Caco-2 (cell line): ENCODE data around the gene ZNF532. TPM values are rescaled to one million over a fixed set of nuclear protein-coding genes. Genes with fewer than 3 reads are reported as not detected.
A peak's percentile ranks its signal among the peaks of the same experiment; 100 is the strongest.

Experiments used
- BruUV-seq: library from RNA; stranded (reverse); fragments of 400-500 nt; replicated peaks from 2 replicates; lab custom pipeline; 2021; lab: Mats Ljungman, UMichigan
- CTCF ChIA-PET: fragments of 300-600 bp; sonication (Branson Sonifier 250); formaldehyde crosslinking; loops from one replicate; lab custom pipeline; 2022; ENCODE audit warnings: antibody characterized with exemption; lab: Charles Lee
- POLR2A ChIA-PET: fragments of 300-600 bp; sonication (Branson Sonifier 250); formaldehyde crosslinking; loops from one replicate; lab custom pipeline; 2022; ENCODE audit warnings: antibody characterized with exemption; lab: Charles Lee
- DNase-seq, 2 experiments: peaks; one replicate each; pipeline versions ENCODE4 v3.0.0 to v3.0.0-alpha.2; 2020 to 2022
- H3K27me3 ChIP-seq: replicated peaks from 2 replicates; pipeline ENCODE4 v1.6.0; 2011; ENCODE audit warnings: low read length; ENCODE audit not compliant: control insufficient read depth, insufficient read depth
- H3K36me3 ChIP-seq: 2 replicates; pipeline ENCODE4 v1.5.1; 2011; ENCODE audit warnings: low read length; ENCODE audit not compliant: control insufficient read depth, insufficient read depth
- H3K4me1 ChIP-seq: fragments of 250-450 bp; sonication (Bioruptor Pico); 2 replicates; pipeline ENCODE4 v1.5.1; 2020; ENCODE audit warnings: mild to moderate bottlenecking
- H3K4me3 ChIP-seq: 2 replicates; pipeline ENCODE4 v1.5.1; 2011; ENCODE audit warnings: low read depth, mild to moderate bottlenecking, control low read depth, low read length
- H3K9me3 ChIP-seq: fragments of 250-450 bp; sonication (Bioruptor Pico); 2 replicates; pipeline ENCODE4 v1.5.1; 2020; ENCODE audit warnings: mild to moderate bottlenecking, moderate library complexity
- H3K27ac Mint-ChIP-seq: one replicate; pipeline ENCODE4 v1.8.0; 2022; ENCODE audit warnings: mixed read lengths; ENCODE audit not compliant: unreplicated experiment
- H3K27me3 Mint-ChIP-seq: one replicate; pipeline ENCODE4 v1.8.0; 2022; ENCODE audit warnings: mixed read lengths; ENCODE audit not compliant: insufficient read depth, unreplicated experiment
- H3K36me3 Mint-ChIP-seq: one replicate; pipeline ENCODE4 v1.8.0; 2022; ENCODE audit warnings: mild to moderate bottlenecking, mixed read lengths; ENCODE audit not compliant: insufficient read depth, unreplicated experiment
- H3K4me1 Mint-ChIP-seq: one replicate; pipeline ENCODE4 v1.8.0; 2022; ENCODE audit warnings: low read depth, mixed read lengths; ENCODE audit not compliant: unreplicated experiment
- H3K4me3 Mint-ChIP-seq: one replicate; pipeline ENCODE4 v1.8.0; 2022; ENCODE audit warnings: mild to moderate bottlenecking, moderate library complexity, mixed read lengths; ENCODE audit not compliant: unreplicated experiment
- H3K9me3 Mint-ChIP-seq: one replicate; pipeline ENCODE4 v1.8.0; 2022; ENCODE audit warnings: mixed read lengths; ENCODE audit not compliant: unreplicated experiment
- intact Hi-C: fragments of 100-400 bp; cut with micrococcal nuclease; formaldehyde crosslinking; loops from one replicate; pipeline ENCODE4 v1.10.0; 2022; ENCODE audit not compliant: unreplicated experiment
- total RNA-seq: library from RNA; stranded (reverse); gene quantifications from 2 replicates; pipeline ENCODE4 v1.2.3, GENCODE V29; 2022
- TF ChIP-seq, protein P1 (sequence below), 2 experiments: fragments of 200-600 bp in 1 of 2; IDR thresholded peaks; 1 replicate in 1 of 2; 2 replicates in 1 of 2; pipeline versions ENCODE4 v1.5.1 to v1.8.0; 2011 to 2022; ENCODE audit warnings: antibody characterized with exemption in 1 of 2, control low read depth in 1 of 2, inconsistent platforms in 1 of 2, low read depth in 1 of 2, low read length in 1 of 2, mild to moderate bottlenecking in 1 of 2, moderate library complexity in 1 of 2; ENCODE audit not compliant: insufficient read depth in 1 of 2, severe bottlenecking in 1 of 2, unreplicated experiment in 1 of 2

The ZNF532 gene
- total RNA-seq, 1 experiment from 2014 or later = 32.7 TPM

DNA sequence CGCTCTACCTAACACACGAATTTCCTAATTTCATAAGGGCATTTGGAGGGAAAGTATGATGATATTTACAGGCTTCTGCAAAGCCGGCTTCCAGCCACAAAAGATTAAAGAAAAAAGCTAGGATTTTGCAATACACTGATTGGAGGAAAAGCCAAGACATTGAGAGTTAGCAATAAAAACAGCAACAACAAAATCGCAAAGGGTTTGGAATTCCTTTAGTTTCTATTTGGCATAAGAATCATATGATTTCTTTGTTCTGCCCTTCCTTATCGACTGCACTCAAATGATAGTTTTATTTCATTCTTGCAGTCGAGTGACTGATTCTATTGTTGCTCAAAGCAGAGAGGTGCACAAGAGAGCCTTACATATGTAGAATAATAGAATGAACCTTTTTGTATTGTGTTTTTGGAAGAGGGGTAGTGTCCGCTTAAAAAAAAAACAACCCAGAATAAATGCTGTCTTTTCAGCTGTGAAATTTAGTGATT, 3.9 kb upstream of the ZNF532 start:
- Histone ChIP-seq H3K4me3 (no peak overlapping the region), H3K4me1 (no peaks in the 10 kb centered on the region), H3K9me3 (no peaks in the 10 kb centered on the region), H3K27me3 (no peaks in the 10 kb centered on the region), H3K36me3 (no peaks in the 10 kb centered on the region)
- Mint-ChIP-seq H3K36me3 (peaks cover 5% of the 10 kb centered on the region), H3K4me3 (no peak overlapping the region), H3K27ac (no peak overlapping the region), H3K4me1 (no peaks in the 10 kb centered on the region), H3K27me3 (no peaks in the 10 kb centered on the region), H3K9me3 (no peaks in the 10 kb centered on the region)
- ChIA-PET POLR2A (no interaction called here), CTCF (no interaction called here)
- no peak for DNase-seq
- TF ChIP-seq, protein P1, sequence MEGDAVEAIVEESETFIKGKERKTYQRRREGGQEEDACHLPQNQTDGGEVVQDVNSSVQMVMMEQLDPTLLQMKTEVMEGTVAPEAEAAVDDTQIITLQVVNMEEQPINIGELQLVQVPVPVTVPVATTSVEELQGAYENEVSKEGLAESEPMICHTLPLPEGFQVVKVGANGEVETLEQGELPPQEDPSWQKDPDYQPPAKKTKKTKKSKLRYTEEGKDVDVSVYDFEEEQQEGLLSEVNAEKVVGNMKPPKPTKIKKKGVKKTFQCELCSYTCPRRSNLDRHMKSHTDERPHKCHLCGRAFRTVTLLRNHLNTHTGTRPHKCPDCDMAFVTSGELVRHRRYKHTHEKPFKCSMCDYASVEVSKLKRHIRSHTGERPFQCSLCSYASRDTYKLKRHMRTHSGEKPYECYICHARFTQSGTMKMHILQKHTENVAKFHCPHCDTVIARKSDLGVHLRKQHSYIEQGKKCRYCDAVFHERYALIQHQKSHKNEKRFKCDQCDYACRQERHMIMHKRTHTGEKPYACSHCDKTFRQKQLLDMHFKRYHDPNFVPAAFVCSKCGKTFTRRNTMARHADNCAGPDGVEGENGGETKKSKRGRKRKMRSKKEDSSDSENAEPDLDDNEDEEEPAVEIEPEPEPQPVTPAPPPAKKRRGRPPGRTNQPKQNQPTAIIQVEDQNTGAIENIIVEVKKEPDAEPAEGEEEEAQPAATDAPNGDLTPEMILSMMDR (IDR thresholded peaks at IDR 0.05; ENCODE audit: insufficient read depth in 1 of 2, low read depth in 1 of 2, low read length in 1 of 2, severe bottlenecking in 1 of 2, unreplicated experiment in 1 of 2) = no peak
- intact Hi-C loops = loop anchor here (5.0 kb wide), 1 partner anchor 73 kb away; no protein-coding TSS in a partner anchor
- no TSS peak for BruUV-seq

DNA sequence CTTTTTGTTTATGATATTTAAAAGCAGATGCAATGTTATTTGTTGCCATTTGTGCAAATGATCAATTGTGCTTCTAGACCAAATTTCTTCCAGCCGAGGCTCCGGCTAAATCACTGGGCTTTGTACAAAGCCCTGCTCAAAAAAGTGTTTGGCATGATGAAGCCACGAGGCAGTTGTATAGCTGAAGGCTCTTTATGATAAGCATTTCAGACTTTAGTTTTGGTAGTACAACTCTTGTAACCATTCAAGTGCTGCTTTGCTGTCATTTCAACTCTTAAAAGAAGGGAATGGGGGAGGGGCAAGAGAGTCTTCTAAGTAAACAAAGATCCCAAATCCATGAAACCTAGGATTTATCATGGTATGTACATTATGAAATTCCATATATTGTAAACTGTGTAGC, 3.3 kb upstream of the ZNF532 start:
- Histone ChIP-seq H3K36me3 (no peaks in the 10 kb centered on the region), H3K4me3 (no peak overlapping the region), H3K4me1 (no peaks in the 10 kb centered on the region), H3K9me3 (no peaks in the 10 kb centered on the region), H3K27me3 (no peaks in the 10 kb centered on the region)
- POLR2A ChIA-PET = no interaction called here
- no peaks in the 10 kb centered on the region for H3K4me1 Mint-ChIP-seq
- H3K27ac Mint-ChIP-seq = no peak overlapping the region
- BruUV-seq = no TSS peak
- peaks cover 5% of the 10 kb centered on the region for H3K36me3 Mint-ChIP-seq
- intact Hi-C loops = loop anchor here (5.0 kb wide), 1 partner anchor 74 kb away; no protein-coding TSS in a partner anchor
- TF ChIP-seq, protein P1 (IDR thresholded peaks at IDR 0.05; ENCODE audit: insufficient read depth in 1 of 2, low read depth in 1 of 2, low read length in 1 of 2, severe bottlenecking in 1 of 2, unreplicated experiment in 1 of 2) = no peak
- no peak overlapping the region for H3K4me3 Mint-ChIP-seq
- no peaks in the 10 kb centered on the region for H3K9me3 Mint-ChIP-seq
- no peaks in the 10 kb centered on the region for H3K27me3 Mint-ChIP-seq
- DNase-seq = no peak
- CTCF ChIA-PET = no interaction called here

DNA sequence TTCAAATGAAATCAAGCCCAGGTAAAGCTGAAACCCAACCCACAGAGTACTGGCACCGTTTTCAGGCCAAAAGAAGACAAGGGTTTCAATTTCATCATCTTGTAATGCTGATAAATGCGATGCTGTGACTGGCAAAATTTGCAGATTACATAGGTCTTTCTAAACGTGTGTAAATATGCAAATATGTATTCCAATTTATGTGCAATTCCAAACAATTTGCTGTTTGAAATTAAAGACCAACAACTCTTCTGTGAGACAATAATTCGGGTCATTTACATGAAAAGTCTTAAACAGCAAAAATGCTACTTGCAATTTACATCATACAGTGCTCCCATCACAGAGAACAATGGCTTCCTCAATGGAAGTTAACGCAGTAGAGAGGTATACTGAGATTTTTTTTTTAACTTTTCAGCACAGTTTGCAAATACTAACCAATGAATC, 2.8 kb upstream of the ZNF532 start:
- Mint-ChIP-seq H3K36me3 (peaks cover 5% of the 10 kb centered on the region), H3K27me3 (no peaks in the 10 kb centered on the region), H3K4me1 (no peaks in the 10 kb centered on the region), H3K9me3 (no peaks in the 10 kb centered on the region), H3K27ac (no peak overlapping the region), H3K4me3 (peak overlapping the region; percentile 77)
- Histone ChIP-seq H3K4me1 (no peaks in the 10 kb centered on the region), H3K4me3 (no peak overlapping the region), H3K36me3 (no peaks in the 10 kb centered on the region), H3K27me3 (no peaks in the 10 kb centered on the region), H3K9me3 (no peaks in the 10 kb centered on the region)
- TF ChIP-seq, protein P1 (IDR thresholded peaks at IDR 0.05; ENCODE audit: insufficient read depth in 1 of 2, low read depth in 1 of 2, low read length in 1 of 2, severe bottlenecking in 1 of 2, unreplicated experiment in 1 of 2) = no peak
- POLR2A ChIA-PET = no interaction called here
- BruUV-seq = no TSS peak
- intact Hi-C loops = loop anchor here (5.0 kb wide), 1 partner anchor 75 kb away; no protein-coding TSS in a partner anchor
- CTCF ChIA-PET = no interaction called here
- DNase-seq = no peak
